22Rv1 (cell line): ENCODE data around the gene MAGIX.
A peak's percentile ranks its signal among the peaks of the same experiment; 100 is the strongest.
"Not testable (repeated sequence)": the region's sequence is repeated elsewhere in the genome, so short reads cannot be mapped to it uniquely, and the experiment has no call there.

Source experiments
- H3K27ac ChIP-seq: fragments of 450-650 bp; 2 replicates; pipeline ENCODE4 v1.5.1; 2017
- ZFX ChIP-seq: fragments of 450-650 bp; IDR thresholded peaks from 2 replicates; pipeline ENCODE4 v1.6.1; 2017; ENCODE audit warnings: antibody characterized with exemption, borderline replicate concordance
- TF ChIP-seq, protein P1 (sequence below): fragments of 450-650 bp; IDR thresholded peaks from 2 replicates; pipeline ENCODE4 v1.5.1; 2017; ENCODE audit warnings: mild to moderate bottlenecking

MAGIX gene

GRCh38 chrX:49133759-49134158, 28.8 kb upstream of the MAGIX start:
- TF ChIP-seq, protein P1, sequence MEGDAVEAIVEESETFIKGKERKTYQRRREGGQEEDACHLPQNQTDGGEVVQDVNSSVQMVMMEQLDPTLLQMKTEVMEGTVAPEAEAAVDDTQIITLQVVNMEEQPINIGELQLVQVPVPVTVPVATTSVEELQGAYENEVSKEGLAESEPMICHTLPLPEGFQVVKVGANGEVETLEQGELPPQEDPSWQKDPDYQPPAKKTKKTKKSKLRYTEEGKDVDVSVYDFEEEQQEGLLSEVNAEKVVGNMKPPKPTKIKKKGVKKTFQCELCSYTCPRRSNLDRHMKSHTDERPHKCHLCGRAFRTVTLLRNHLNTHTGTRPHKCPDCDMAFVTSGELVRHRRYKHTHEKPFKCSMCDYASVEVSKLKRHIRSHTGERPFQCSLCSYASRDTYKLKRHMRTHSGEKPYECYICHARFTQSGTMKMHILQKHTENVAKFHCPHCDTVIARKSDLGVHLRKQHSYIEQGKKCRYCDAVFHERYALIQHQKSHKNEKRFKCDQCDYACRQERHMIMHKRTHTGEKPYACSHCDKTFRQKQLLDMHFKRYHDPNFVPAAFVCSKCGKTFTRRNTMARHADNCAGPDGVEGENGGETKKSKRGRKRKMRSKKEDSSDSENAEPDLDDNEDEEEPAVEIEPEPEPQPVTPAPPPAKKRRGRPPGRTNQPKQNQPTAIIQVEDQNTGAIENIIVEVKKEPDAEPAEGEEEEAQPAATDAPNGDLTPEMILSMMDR: no peak
- TF ChIP-seq ZFX: no peak
- H3K27ac ChIP-seq: no peak overlapping the region

DNA sequence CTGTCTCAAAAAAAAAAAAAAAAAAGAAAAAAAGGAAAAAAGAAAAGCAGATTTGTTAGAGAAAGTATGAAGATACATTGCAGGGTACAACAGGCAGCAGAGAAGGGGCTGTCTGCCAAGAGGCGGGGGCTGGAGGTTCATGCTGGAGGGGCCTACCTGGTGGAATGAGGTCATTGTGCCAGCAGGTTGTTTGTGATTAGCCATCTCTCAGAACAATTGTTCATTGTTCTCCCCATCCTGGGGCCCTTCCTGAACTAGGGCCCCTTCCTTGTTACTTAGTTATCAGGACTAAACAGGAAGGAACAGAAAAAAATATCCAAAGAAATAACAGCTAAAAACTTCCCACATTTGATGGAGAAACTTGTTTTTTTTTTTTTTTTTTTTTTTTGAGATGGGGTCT, 25.1 kb upstream of the MAGIX start:
- TF ChIP-seq, protein P1: no peak
- no peak for TF ChIP-seq ZFX
- no peak overlapping the region for H3K27ac ChIP-seq

DNA sequence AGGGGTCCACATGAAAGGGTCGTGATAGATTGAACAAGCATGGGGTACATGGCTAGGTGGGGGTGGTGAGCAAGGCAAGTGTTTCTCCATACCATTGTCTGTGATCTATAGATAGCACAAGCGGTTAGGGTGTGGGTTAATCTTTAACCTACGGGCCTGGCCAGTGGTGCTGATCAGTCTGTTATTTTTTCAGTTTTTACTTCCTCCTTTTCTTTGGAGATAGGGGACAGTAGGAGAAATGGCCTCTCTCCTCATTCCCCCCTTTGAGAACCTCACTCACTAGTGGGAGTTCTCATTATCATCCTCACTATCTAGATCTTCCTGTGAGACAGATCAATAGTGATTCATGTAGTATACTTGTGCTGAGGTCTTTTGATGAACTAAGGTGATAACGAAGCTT, 22.8 kb upstream of the MAGIX start:
- no peak for TF ChIP-seq ZFX
- TF ChIP-seq, protein P1: no peak
- H3K27ac ChIP-seq: no peak overlapping the region

GRCh38 chrX:49142264-49142663, 20.3 kb upstream of the MAGIX start:
- H3K27ac ChIP-seq: not testable (repeated sequence)

- not testable (repeated sequence) for H3K27ac ChIP-seq
Measured at GRCh38 chrX:49143154-49143553, 19.4 kb upstream of the MAGIX start.

- no peak overlapping the region for H3K27ac ChIP-seq
- no peak for TF ChIP-seq ZFX
Measured at GRCh38 chrX:49147282-49147681, 15.3 kb upstream of the MAGIX start.

- peak overlapping the region; percentile 83 for H3K27ac ChIP-seq
- TF ChIP-seq, protein P1: no peak
- no peak for TF ChIP-seq ZFX
Measured at GRCh38 chrX:49147936-49148335, 14.6 kb upstream of the MAGIX start.

- peak overlapping the region; percentile 83 for H3K27ac ChIP-seq
Measured at GRCh38 chrX:49148390-49149100, 14.0 kb upstream of the MAGIX start.

DNA sequence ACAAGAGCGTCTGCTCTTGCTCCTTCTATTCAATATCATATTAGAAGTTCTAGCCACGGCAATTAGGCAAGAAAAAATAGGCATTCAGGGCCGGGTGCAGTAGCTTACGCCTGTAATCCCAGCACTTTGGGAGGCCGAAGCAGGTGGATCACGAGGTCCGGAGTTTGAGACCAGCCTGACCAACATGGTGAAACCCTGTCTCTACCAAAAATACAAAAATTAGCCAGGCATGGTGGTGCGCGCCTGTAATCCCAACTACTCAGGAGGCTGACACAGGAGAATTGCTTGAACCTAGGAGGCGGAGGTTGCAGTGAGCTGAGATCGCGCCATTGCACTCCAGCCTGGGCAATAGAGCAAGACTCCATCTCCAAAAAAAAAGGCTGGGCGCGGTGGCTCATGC, 13.3 kb upstream of the MAGIX start:
- H3K27ac ChIP-seq: peak overlapping the region; percentile 83

DNA sequence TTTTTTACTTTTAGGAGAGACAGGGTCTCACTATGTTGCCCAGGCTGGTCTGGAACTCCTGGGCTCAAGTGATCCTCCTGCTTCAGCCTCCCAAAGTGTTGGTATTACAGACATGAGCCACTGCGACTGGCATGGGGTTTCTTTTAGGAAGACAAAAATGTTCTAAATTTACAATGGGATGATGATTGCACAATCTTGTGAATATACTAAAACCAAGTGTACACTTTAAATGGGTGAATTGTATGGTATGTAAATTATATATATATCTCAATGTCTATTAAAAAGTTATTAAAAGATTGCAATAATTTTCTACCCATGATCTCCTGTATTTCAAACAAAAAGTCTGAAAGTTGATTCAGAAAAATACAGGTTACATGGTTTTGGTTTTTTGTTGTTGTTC, 9.1 kb upstream of the MAGIX start:
- H3K27ac ChIP-seq: no peak overlapping the region
- no peak for TF ChIP-seq ZFX
- TF ChIP-seq, protein P1: no peak
